Measurements from ENCODE around the gene ERMARD.

ERMARD gene

GRCh38 chr6:169751242-169752073 is at the start of gene ERMARD, which contains the start of gene DYNLT2:
Gene ERMARD (plus strand): TSS chr6:169751622. CDS start chr6:169751658, 36 bp downstream.
Gene DYNLT2 (minus strand): TSS chr6:169751572. CDS start chr6:169751458, 114 bp downstream.
- FAIRE-seq, result no peak

GRCh38 chr6:169701954-169702839 is 49.2 kb upstream of the ERMARD start, which contains the start of the genes C6orf120 and WDR27:
Gene C6orf120 (plus strand): TSS chr6:169702126. CDS start chr6:169702460, 334 bp downstream.
Gene WDR27 (minus strand): TSS chr6:169702029. CDS start chr6:169689005, 13,024 bp downstream.
- no peak for FAIRE-seq

- FAIRE-seq, result no peak
Measured at GRCh38 chr6:169702840-169703246, 48.6 kb upstream of the ERMARD start.

- no peak for FAIRE-seq
Measured at GRCh38 chr6:169707772-169708171, 43.6 kb upstream of the ERMARD start.

- no peak for FAIRE-seq
Measured at GRCh38 chr6:169709293-169709692, 42.1 kb upstream of the ERMARD start.

GRCh38 chr6:169710009-169710408 is 41.4 kb upstream of the ERMARD start:
- FAIRE-seq, result no peak

GRCh38 chr6:169714178-169714577 is 37.2 kb upstream of the ERMARD start:
- no peak for FAIRE-seq

GRCh38 chr6:169714595-169714994 is 36.8 kb upstream of the ERMARD start:
- FAIRE-seq, result no peak

GRCh38 chr6:169719117-169719516 is 32.3 kb upstream of the ERMARD start:
- FAIRE-seq, result no peak

GRCh38 chr6:169720207-169720855 is 31.1 kb upstream of the ERMARD start:
- no peak for FAIRE-seq

- FAIRE-seq, result no peak
Measured at GRCh38 chr6:169722362-169723199, 28.8 kb upstream of the ERMARD start.

- FAIRE-seq, result no peak
Measured at GRCh38 chr6:169723200-169723909, 28.1 kb upstream of the ERMARD start.

GRCh38 chr6:169723991-169724493 is 27.4 kb upstream of the ERMARD start:
- FAIRE-seq, result no peak

GRCh38 chr6:169724494-169725124 is 26.8 kb upstream of the ERMARD start, which contains the start of gene PHF10:
Gene PHF10 (minus strand): TSS chr6:169724500. CDS start chr6:169723931, 569 bp downstream.
- FAIRE-seq, result no peak

GRCh38 chr6:169725125-169726048 is 26.0 kb upstream of the ERMARD start:
- no peak for FAIRE-seq

- FAIRE-seq, result no peak
Measured at GRCh38 chr6:169726049-169726400, 25.4 kb upstream of the ERMARD start.

- FAIRE-seq, result no peak
Measured at GRCh38 chr6:169726963-169727362, 24.5 kb upstream of the ERMARD start.

- FAIRE-seq, result no peak
Measured at GRCh38 chr6:169729961-169730360, 21.5 kb upstream of the ERMARD start.

Data from colon (tissue), 2 donors.